SKM-1 treated with dmso at 0.1 percent for 144 hours (cell line): ENCODE data around the gene HERC6.
"Not testable (repeated sequence)": the region's sequence is repeated elsewhere in the genome, so short reads cannot be mapped to it uniquely, and the experiment has no call there.

Source experiments
- DNase-seq: peaks from one replicate; lab custom pipeline; 2025; ENCODE audit not compliant: unreplicated experiment; lab: John Stamatoyannopoulos, UW

HERC6 gene

DNA sequence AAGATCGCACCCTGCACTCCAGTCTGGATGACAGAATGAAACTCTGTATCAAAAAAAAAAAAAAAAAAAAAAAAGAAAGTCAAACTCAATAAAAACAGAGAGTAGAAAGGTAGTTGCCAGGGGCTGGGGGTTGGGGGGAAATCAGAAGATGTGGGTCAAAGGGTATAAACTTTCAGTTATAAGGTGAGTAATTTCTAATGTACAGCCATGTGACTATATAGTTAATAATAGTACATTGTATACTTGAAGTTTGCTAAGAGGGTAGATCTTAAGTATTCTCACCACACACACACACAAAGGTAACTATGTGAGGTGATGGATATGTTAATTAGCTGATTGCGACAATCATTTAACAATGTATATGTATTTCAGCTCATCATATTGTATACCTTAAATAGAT lies 11.5 kb downstream of the HERC6 start:
- no peak for DNase-seq

DNA sequence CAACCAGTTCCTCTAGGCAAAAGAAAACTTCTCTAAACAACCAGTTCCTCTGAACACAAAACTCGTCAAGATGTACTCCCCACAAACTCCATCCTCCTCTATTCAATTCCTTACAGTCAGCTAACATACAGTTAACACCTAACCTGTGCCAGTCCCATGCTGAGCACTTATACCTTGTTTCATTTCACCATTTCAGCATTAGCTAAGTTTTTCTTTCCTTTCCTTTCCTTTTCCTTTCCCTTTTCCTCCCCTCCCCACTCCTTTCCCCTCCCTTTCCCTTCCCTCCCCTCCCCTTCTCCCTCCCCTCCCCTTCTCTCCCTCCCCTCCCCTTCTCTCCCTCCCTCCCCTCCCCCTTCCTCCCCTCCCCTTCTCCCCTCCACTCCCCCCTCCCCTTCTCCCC lies 13.1 kb downstream of the HERC6 start:
- no peak for DNase-seq

- no peak for DNase-seq
Measured at GRCh38 chr4:88396681-88397080, 18.0 kb downstream of the HERC6 start.

GRCh38 chr4:88398381-88398780 lies 19.7 kb downstream of the HERC6 start:
- DNase-seq = no peak

- no peak for DNase-seq
Measured at GRCh38 chr4:88409206-88409605, 30.6 kb downstream of the HERC6 start.

GRCh38 chr4:88409789-88410188 lies 31.1 kb downstream of the HERC6 start:
- DNase-seq = no peak

- no peak for DNase-seq
Measured at GRCh38 chr4:88411491-88412096, 32.9 kb downstream of the HERC6 start.

DNA sequence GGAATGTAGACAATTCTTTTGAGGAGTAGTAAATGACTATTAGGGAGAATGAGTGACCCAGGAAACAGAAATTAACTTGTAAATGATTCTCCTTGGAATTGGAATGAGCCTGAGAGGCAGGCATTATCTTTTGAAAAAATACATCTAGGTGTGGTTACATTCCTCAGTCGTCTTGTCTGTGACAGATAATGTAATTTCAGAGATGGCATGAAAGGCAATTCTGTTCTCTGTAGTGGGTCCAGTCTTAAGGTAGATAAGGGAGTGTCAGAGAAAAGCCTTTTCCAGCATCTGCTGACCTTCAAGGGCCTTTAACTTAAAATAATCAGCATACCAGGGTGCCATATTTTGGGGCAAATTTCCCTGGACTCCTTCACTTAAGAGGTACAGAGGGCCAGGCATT lies 35.1 kb downstream of the HERC6 start:
- no peak for DNase-seq

- no peak for DNase-seq
Measured at GRCh38 chr4:88414755-88415154, 36.1 kb downstream of the HERC6 start.

GRCh38 chr4:88415982-88416381 lies 37.3 kb downstream of the HERC6 start:
- no peak for DNase-seq

- DNase-seq = no peak
Measured at GRCh38 chr4:88418411-88418810, 39.8 kb downstream of the HERC6 start.

DNA sequence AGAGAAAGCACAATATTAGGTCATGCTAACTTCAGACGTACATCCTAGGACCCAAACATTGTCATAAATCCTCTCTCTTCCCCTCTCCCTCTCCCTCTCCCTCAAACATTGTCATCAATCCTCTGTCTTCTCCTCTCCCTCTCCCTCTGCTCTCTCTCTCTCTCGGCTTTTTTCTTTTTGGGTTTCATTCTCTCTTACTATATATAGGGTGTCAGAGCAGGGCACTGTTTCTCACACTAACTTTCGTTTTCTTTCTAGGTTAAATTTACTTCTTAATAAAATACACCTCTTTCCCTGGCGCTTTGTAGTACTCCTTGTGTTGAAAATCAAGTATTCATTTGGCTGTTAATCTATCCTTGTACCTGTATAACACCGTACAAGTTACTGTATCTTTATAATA lies 41.2 kb downstream of the HERC6 start:
- no peak for DNase-seq

DNA sequence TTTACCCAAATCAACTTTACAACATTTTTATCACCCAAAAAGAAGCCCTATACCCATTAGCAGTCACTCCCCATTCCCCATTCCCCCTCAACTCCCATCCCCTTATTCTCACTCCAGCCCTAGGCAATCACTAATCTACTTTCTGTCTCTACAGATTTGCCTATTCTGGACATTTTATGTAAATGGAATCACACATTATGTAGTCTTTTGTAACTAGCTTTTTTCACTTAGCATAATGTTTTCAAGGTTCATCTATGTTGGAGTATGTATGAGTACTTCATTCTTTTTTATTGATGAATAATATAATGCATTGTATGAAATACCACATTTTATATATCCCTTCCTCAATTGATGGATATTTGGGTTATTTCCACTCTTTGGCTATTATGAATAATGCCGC lies 42.2 kb downstream of the HERC6 start:
- DNase-seq = no peak

DNA sequence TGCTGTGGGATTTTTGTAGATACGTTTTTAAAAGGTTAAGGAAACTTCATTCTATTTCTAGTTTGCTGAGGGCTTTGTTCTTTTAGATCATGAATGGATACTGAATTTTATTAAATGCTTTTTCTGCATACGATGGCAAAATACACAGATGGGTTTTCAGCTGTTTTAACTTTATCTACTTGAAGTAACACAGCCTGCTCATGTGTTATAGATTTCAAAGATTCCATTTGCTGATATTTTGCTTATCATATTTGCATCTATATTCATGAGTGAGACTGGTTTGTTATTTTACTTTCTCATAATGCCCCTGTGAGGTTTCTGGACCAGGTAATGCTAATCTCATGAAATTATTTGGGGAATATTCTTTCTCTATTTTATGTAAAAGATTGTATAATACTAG lies 43.8 kb downstream of the HERC6 start:
- DNase-seq = no peak

- no peak for DNase-seq
Measured at GRCh38 chr4:88429401-88429800, 50.7 kb downstream of the HERC6 start.

- no peak for DNase-seq
Measured at GRCh38 chr4:88435987-88436693, 57.5 kb downstream of the HERC6 start.

DNA sequence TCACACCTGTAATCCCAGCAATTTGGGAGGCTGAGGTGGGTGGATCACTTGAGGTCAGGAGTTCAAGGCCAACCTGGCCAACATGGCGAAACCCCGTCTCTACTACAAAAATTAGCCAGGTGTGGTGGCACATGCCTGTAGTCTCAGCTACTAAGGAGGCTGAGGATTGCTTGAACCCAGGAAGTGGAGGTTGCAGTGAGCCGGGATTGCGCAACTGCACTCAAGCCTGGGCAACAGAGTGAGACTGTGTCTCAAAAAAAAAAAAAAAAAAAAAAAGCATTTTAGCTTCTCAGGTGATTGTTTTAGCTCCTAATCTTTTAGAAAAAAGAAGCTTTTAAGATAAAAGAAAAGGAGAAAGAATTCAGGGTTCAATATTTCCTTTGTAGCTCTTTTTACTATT lies 59.2 kb downstream of the HERC6 start:
- not testable (repeated sequence) for DNase-seq

- no peak for DNase-seq
Measured at GRCh38 chr4:88439161-88439760, 60.6 kb downstream of the HERC6 start.

DNA sequence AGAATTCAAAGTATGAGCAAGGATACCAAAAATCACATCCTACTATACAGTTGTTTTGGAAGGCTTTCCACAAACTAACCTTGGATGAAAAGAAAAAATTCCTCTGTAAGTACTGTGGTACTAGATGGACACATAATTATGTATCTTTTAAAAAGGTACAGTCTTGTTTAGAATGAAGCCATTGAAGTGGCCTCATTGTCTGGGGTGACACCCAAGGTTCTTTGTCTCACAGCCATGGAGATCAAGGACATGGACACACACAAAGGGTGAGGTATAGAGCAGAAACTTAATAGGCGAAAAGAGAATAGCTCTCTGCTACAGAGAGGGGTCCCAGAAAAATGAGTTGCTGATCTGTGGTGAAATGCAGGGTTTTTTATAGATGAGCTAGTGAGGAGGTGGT lies 61.5 kb downstream of the HERC6 start:
- no peak for DNase-seq

GRCh38 chr4:88441696-88442095 lies 63.0 kb downstream of the HERC6 start:
- DNase-seq = no peak

- DNase-seq = no peak
Measured at GRCh38 chr4:88442689-88443191, 64.1 kb downstream of the HERC6 start.

- DNase-seq = no peak
Measured at GRCh38 chr4:88443486-88443885, 64.8 kb downstream of the HERC6 start.
